LoVo (cell line): ENCODE measurements around the gene MAPK8IP2.
"Not testable (repeated sequence)": the region's sequence is repeated elsewhere in the genome, so short reads cannot be mapped to it uniquely, and the experiment has no call there.

ENCODE experiments used
- DNase-seq: peaks from one replicate; pipeline ENCODE4 v3.0.0-alpha.2; 2016; ENCODE audit warnings: low spot score

MAPK8IP2 gene

DNA sequence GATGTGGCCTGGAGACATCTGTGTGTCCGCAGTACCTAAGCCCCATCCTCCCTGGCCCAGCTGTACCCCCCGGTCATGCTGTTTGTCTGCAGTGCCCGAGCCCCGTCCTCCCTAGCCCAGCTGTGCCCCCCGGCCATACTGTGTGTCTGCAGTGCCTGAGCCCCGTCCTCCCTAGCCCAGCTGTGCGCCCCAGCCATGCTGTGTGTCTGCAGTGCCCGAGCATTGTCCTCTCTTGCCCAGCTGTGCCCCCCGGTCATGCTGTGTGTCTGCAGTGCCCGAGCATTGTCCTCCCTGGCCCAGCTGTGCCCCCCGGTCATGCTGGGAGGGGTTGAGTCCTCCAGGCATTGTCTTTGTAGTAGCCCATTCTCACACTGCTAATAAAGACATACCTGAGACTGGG lies 35.0 kb downstream of the MAPK8IP2 start:
- DNase-seq = no peak

- not testable (repeated sequence) for DNase-seq
Measured at GRCh38 chr22:50640296-50640695, 39.7 kb downstream of the MAPK8IP2 start.

GRCh38 chr22:50640857-50641647 lies 40.5 kb downstream of the MAPK8IP2 start:
- no peak for DNase-seq

- no peak for DNase-seq
Measured at GRCh38 chr22:50641696-50642607, 41.4 kb downstream of the MAPK8IP2 start.

- DNase-seq = not testable (repeated sequence)
Measured at GRCh38 chr22:50643021-50643820, 42.6 kb downstream of the MAPK8IP2 start.

DNA sequence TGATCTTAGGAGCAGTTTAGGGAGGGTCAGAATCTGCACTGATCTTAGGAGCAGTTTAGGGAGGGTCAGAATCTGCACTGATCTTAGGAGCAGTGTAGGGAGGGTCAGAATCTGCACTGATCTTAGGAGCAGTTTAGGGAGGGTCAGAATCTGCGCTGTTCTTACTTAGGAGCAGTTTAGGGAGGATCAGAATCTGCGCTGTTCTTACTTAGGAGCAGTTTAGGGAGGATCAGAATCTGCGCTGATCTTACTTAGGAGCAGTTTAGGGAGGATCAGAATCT lies 43.2 kb downstream of the MAPK8IP2 start:
- not testable (repeated sequence) for DNase-seq

DNA sequence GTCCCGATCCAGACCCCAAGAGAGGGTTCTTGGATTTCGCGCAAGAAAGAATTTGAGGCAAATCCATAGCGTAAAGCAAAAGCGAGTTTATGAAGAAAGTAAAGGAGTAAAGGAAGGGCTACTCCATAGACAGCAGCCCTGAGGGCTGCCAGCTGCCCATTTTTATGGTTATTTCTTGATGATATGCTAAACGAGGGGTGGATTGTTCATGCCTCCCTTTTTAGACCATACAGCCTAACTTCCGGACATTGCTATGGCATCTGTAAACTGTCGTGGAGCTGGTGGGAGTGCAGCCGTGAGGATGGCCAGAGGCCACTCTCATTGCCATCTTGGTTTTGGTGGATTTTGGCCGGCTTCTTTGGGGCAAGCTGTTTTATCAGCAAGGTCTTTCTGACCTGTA lies 52.7 kb downstream of the MAPK8IP2 start:
- no peak for DNase-seq

GRCh38 chr22:50654664-50655063 lies 54.1 kb downstream of the MAPK8IP2 start:
- not testable (repeated sequence) for DNase-seq

DNA sequence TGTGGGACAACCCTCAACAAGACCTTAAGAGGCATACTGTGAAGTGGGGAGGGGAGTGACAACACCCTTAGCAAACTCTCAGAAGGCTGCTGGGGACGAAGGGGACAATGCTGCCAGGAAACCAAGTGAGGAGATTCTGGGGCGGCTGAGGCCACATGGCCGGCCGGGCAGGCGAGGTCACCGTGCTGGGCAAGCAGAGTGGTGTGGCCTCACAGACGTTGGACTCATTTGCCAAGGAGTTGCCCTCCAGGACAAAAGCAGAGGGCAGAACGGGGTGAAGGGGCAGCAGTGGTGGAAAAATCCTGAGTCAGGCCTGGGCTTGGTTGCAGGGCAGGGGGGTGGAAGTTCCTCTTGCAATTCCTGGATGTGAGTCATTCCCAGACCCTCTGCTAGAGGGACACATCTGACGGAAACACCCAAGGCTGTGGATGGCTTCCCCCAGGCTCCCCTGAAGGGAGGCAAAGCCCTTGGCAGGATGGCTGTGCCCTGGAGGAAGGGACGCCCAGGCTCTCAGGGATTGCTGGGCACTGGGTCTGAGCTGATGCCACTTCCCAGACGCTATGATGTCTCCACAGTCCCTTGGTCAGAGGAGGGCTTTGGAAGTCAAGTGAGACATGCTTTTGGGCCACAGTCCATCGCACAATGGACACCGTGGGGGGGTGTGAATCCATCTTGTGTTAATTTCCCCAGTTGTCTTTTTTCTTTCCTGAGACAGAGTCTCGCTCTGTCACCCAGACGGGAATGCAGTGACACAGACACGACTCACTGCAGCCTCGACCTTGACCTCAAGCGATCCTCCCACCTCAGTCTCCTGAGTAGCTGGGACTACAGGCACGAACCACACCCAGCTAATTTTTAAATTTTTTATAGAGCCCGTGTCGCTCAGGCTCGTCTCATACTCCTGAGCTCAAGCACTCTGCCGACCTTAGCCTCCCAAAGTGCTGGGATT lies 55.8 kb downstream of the MAPK8IP2 start:
- peak; percentile 14 for DNase-seq

- no peak for DNase-seq
Measured at GRCh38 chr22:50657925-50658324, 57.3 kb downstream of the MAPK8IP2 start.

DNA sequence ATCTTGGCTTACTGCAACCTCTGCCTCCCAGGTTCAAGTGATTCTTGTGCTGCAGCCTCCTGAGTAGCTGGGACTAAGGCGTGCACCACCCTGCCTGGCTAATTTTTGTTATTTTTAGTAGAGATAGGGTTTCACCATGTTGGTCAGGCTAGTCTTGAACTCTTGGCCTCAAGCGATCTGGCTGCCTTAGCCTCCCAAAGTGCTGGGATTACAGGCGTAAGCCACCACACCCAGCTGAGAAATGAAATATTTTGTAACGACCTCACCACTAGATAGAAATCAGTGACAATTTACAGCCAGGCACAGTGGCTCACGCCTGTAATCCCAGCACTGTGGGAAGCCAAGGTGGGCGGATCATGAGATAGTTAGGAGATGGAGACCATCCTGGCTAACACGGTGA lies 59.1 kb downstream of the MAPK8IP2 start:
- DNase-seq = not testable (repeated sequence)

- no peak for DNase-seq
Measured at GRCh38 chr22:50660306-50660705, 59.7 kb downstream of the MAPK8IP2 start.
